ENCODE results near the gene CREG2. TPM values are rescaled to one million over a fixed set of nuclear protein-coding genes. Genes with fewer than 3 reads are reported as not detected.

Gene CREG2
- total RNA-seq, 6 experiments from 2014 or later, result 0.20 TPM; not detected in 5

GRCh38 chr2:101330253-101330933, 56.9 kb downstream of the CREG2 start:
- ATAC-seq (peak; percentile 59 to 73 (median 68)), DNase-seq (peak in 1 of 3 donors; percentile 58)
- Histone ChIP-seq H3K36me3 (no peaks in the 10 kb centered on the region), H3K9me3 (no peaks in the 10 kb centered on the region), H3K27ac (peak overlapping the region in 1 of 3 donors; percentile 22), H3K27me3 (no peaks in the 10 kb centered on the region), H3K4me1 (no peaks in the 10 kb centered on the region), H3K4me3 (no peak overlapping the region)
- 70% methylated on average over 11 of the region's 12 CpGs for WGBS (ENCODE audit: insufficient coverage, low coverage, low lambda C conversion rate, missing lambda C conversion rate)
- no peak for TF ChIP-seq CTCF (IDR thresholded peaks at IDR 0.05)
- peak; percentile 15 for TF ChIP-seq POLR2A (IDR thresholded peaks at IDR 0.05)
- intact Hi-C loops (cut with DNase I), result no loop called here

GRCh38 chr2:101329026-101329425, 58.3 kb downstream of the CREG2 start:
- no peak overlapping the region for H3K4me3 ChIP-seq
- H3K27ac ChIP-seq, result peak overlapping the region in 2 of 3 donors; percentile 18 to 24
- no peak for ATAC-seq
- no peaks in the 10 kb centered on the region for H3K36me3 ChIP-seq
- TF ChIP-seq POLR2A (IDR thresholded peaks at IDR 0.05) (no peak), CTCF (IDR thresholded peaks at IDR 0.05) (no peak)
- no peaks in the 10 kb centered on the region for H3K27me3 ChIP-seq
- 44% methylated on average over 4 of the region's 4 CpGs for WGBS (ENCODE audit: insufficient coverage, low coverage, low lambda C conversion rate, missing lambda C conversion rate)
- intact Hi-C loops (cut with DNase I), result no loop called here
- no peak for DNase-seq
- H3K9me3 ChIP-seq, result no peaks in the 10 kb centered on the region
- no peaks in the 10 kb centered on the region for H3K4me1 ChIP-seq

- Histone ChIP-seq H3K27ac (peak overlapping the region in 2 of 3 donors; percentile 24 to 32), H3K27me3 (no peaks in the 10 kb centered on the region), H3K4me3 (no peak overlapping the region), H3K4me1 (no peaks in the 10 kb centered on the region), H3K36me3 (no peaks in the 10 kb centered on the region), H3K9me3 (no peaks in the 10 kb centered on the region)
- TF ChIP-seq POLR2A (IDR thresholded peaks at IDR 0.05), result peak; percentile 7
- TF ChIP-seq CTCF (IDR thresholded peaks at IDR 0.05), result no peak
- peak; percentile 78 to 83 (median 80) for ATAC-seq
- no peak for DNase-seq
- 30% methylated on average over 3 of the region's 3 CpGs for WGBS (ENCODE audit: insufficient coverage, low coverage, low lambda C conversion rate, missing lambda C conversion rate)
- intact Hi-C loops (cut with DNase I), result no loop called here
These were observed 58.8 kb downstream of the CREG2 start for GRCh38 chr2:101328474-101329007.

- H3K9me3 ChIP-seq, result no peaks in the 10 kb centered on the region
- H3K4me3 ChIP-seq, result no peak overlapping the region
- WGBS (ENCODE audit: insufficient coverage, low coverage, low lambda C conversion rate, missing lambda C conversion rate), result 45% methylated on average over 5 of the region's 5 CpGs
- ATAC-seq, result peak in 3 of 4 donors; percentile 13 to 23 (median 20)
- peak overlapping the region in 1 of 3 donors; percentile 32 for H3K27ac ChIP-seq
- intact Hi-C loops (cut with DNase I), result no loop called here
- no peaks in the 10 kb centered on the region for H3K36me3 ChIP-seq
- TF ChIP-seq POLR2A (IDR thresholded peaks at IDR 0.05) (no peak), CTCF (IDR thresholded peaks at IDR 0.05) (no peak)
- no peaks in the 10 kb centered on the region for H3K4me1 ChIP-seq
- no peaks in the 10 kb centered on the region for H3K27me3 ChIP-seq
- DNase-seq, result no peak
These were observed 59.4 kb downstream of the CREG2 start for GRCh38 chr2:101327863-101328394.
